GM10847 (cell line): ENCODE results near the gene LRRFIP2.

Source experiments
- POLR2A ChIP-seq: IDR thresholded peaks from 2 replicates; pipeline ENCODE4 v1.6.1; 2011; ENCODE audit not compliant: insufficient read length; ENCODE audit errors: extremely low read depth

The LRRFIP2 gene

GRCh38 chr3:37107846-37108245, 66.5 kb downstream of the LRRFIP2 start:
- TF ChIP-seq POLR2A = no peak

- no peak for TF ChIP-seq POLR2A
Measured at GRCh38 chr3:37103103-37103808, 71.1 kb downstream of the LRRFIP2 start.

GRCh38 chr3:37100411-37100810, 74.0 kb downstream of the LRRFIP2 start:
- no peak for TF ChIP-seq POLR2A

DNA sequence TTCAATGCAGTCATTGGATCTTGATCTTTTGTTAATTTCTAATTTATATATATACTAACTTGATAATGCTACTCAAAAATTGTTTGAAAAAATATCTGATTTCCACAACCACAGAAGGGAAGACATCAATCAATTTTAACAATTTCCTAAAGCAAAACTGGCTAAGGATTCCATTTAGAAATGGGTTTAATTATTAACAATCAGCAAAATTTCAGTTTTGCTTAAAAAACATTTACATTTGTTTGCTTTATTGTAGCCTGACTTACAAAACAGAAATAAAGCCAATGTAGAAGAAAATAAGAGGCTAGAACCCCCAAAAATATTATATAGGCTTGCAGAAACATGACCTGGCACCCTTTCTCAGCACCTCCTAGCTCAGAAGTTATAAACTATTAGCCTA, 74.9 kb downstream of the LRRFIP2 start:
- no peak for TF ChIP-seq POLR2A

DNA sequence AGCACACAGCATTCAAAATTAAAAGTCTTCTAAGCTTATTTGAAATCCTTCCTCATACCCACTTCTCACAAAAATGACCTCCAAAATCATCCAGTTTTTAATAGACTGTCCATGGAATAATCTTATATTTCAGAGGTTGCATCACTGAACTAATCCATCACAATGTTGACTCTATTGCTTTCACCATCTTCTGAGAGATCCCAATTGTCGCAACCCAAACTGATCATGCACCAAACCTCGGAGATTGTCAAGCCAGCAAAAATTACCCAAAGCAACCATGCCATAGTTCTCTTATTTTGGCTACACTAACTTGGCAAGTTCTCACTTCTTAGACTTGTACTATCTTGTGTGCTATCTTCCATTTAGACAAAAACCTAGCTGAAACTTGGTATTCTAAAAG, 75.5 kb downstream of the LRRFIP2 start:
- TF ChIP-seq POLR2A = no peak

DNA sequence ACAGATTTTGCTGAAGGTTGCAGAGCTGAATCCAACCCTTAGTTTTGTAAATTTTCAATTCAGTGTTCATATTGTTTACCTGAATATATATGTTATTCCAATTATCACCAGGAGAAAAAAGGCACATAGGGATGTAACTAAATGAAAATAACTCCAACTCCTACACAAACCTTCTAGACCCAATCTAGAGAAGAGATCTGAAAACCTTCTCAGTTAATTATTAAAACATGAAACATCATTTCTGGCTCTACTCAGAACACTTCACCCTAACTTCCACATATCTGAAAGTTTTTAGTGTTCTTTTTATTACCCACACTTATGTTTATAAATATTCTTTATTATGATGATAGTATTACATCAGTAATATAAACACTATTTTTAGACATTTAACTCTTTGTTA, 76.6 kb downstream of the LRRFIP2 start:
- no peak for TF ChIP-seq POLR2A

DNA sequence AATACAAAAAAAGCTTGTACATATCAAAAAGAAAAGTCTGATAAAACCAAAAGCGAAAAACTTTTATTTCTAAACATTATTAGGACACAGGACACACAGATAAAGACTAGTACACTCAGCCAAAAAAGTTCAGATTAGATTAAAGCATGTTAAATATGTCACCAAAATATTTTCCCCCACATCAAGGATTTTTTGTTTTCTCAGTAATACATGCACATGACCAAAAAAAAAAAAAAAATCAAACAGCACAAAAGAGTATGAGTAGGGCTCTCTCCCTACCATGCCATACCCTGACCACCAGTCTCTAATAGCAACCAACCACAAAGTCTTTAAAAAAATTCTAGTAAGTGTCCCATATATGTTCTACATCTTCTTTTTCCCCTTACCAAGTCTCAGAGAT, 77.4 kb downstream of the LRRFIP2 start:
- TF ChIP-seq POLR2A = no peak

- TF ChIP-seq POLR2A = no peak
Measured at GRCh38 chr3:37096288-37096687, 78.1 kb downstream of the LRRFIP2 start.

- TF ChIP-seq POLR2A = no peak
Measured at GRCh38 chr3:37094636-37095035, 79.7 kb downstream of the LRRFIP2 start.

GRCh38 chr3:37093481-37093880, 80.9 kb downstream of the LRRFIP2 start:
- no peak for TF ChIP-seq POLR2A

DNA sequence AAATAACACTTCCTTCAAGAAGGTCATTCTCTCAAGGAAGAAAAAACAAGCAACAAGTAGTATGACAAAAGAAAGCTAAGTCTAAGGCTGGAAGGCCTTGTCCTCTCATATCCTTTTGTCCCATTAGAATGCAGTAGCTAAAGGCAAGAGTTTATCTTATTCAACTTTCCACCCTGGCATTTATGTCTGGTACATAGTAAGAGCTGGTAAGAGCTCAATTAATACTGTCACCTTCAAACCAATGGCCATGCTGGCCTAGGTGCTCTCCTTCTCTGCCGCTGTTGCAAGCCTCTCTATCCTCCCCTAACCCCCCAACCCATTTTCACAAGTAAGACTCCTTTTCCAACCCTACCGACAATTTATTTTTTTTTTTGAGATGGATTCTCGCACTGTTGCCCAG, 81.9 kb downstream of the LRRFIP2 start:
- no peak for TF ChIP-seq POLR2A

GRCh38 chr3:37087870-37088269, 86.5 kb downstream of the LRRFIP2 start:
- no peak for TF ChIP-seq POLR2A

DNA sequence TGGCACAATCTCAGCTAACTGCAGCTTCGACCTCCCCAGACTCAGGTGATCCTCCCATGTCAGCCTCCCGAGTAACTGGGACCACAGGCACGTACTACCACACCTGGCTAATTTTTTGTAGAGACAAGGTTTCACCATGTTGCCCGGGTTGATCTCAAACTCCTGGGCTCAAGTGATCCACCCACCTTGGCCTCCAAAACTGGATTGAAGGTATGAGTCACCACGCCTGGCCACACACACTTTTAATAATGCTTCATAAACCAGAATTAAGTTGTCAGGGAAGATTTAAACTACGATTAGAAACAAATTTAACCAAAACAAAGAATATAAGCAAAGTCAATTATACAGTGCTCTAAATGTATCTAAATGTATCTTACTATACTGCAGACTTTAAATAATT, 87.5 kb downstream of the LRRFIP2 start:
- no peak for TF ChIP-seq POLR2A

DNA sequence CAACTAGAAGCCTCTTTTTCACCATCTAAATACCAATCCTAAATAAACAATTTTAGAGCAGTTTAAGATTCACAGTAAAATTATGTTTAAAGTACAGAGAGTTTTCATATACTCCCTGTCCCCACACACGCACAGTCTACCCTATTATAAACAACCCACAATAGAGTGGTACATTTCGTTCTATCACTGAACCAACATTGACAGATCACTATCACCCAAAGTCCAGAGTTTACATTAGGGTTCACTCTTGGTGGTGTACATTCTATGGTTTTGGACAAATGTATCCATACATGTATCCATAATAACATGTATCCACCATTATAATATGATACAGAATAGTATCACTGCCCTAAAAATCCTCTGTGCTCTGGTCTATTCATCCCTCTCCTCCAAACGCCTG, 92.1 kb downstream of the LRRFIP2 start:
- TF ChIP-seq POLR2A = no peak

DNA sequence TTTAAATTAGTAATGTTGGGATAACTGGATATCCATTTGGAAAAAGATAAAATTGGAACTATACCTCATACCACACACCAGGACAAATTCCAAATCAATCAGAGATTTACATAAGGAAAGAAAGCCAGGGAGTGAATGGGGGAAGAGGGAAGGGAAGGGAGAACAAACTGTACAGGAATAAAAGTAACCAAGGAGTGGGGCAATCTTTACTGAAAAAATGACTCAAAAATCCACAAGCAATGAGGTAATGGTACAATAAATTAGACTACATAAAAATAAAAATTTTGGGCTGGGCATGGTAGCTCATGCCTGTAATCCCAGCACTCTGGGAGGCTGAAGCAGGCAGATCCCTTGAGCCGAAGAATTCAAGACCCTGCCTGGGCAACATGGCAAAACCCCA, 98.4 kb downstream of the LRRFIP2 start:
- no peak for TF ChIP-seq POLR2A

DNA sequence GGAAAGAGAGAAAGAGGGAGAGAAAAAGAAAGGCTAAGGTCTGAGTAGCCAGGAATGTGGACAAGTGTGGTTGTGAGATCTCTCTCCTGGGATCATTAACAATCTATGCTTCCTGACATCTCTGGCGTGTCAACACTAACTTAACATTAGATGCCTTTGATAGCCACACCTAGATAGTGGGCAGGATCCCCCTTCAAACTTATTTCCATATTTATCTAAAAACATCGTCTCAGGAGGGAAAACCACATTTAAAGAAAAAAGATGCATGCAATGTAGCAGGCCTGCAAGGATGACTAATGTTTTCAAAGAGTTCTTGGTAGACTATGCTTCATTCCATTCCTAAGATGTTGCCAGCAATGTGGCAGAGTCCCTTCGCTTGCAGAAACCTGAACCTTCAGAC, 100.2 kb downstream of the LRRFIP2 start:
- no peak for TF ChIP-seq POLR2A

GRCh38 chr3:37072892-37073291, 101.5 kb downstream of the LRRFIP2 start:
- no peak for TF ChIP-seq POLR2A
